GM18508 (cell line): ENCODE results near the gene BMPR1A.
"Not testable (repeated sequence)": the region's sequence is repeated elsewhere in the genome, so short reads cannot be mapped to it uniquely, and the experiment has no call there.

Source experiments
- ATAC-seq: cut with Tn5 transposase; IDR thresholded peaks from one replicate; pipeline ENCODE4 v1.9.1; 2021; ENCODE audit warnings: moderate number of reproducible peaks; ENCODE audit not compliant: insufficient read depth, unreplicated experiment

Gene BMPR1A

GRCh38 chr10:86830043-86830591 is 73.7 kb downstream of the BMPR1A start:
- no peak for ATAC-seq

GRCh38 chr10:86833969-86834368 is 77.5 kb downstream of the BMPR1A start:
- no peak for ATAC-seq

GRCh38 chr10:86836044-86836443 is 79.6 kb downstream of the BMPR1A start:
- no peak for ATAC-seq

GRCh38 chr10:86837663-86838062 is 81.2 kb downstream of the BMPR1A start:
- ATAC-seq = no peak

- no peak for ATAC-seq
Measured at GRCh38 chr10:86840498-86840897, 84.1 kb downstream of the BMPR1A start.

- ATAC-seq = no peak
Measured at GRCh38 chr10:86846088-86846487, 89.7 kb downstream of the BMPR1A start.

- ATAC-seq = no peak
Measured at GRCh38 chr10:86848747-86849146, 92.3 kb downstream of the BMPR1A start.

GRCh38 chr10:86849181-86849894 is 92.9 kb downstream of the BMPR1A start:
- peak; percentile 79 for ATAC-seq

- ATAC-seq = no peak
Measured at GRCh38 chr10:86850481-86850880, 94.1 kb downstream of the BMPR1A start.

- ATAC-seq = no peak
Measured at GRCh38 chr10:86851328-86852207, 95.1 kb downstream of the BMPR1A start.

GRCh38 chr10:86853582-86853981 is 97.2 kb downstream of the BMPR1A start:
- not testable (repeated sequence) for ATAC-seq

GRCh38 chr10:86855513-86855912 is 99.1 kb downstream of the BMPR1A start:
- ATAC-seq = no peak

GRCh38 chr10:86856156-86856555 is 99.7 kb downstream of the BMPR1A start:
- no peak for ATAC-seq

- no peak for ATAC-seq
Measured at GRCh38 chr10:86857128-86857721, 100.8 kb downstream of the BMPR1A start.

- ATAC-seq = no peak
Measured at GRCh38 chr10:86858011-86858410, 101.6 kb downstream of the BMPR1A start.

GRCh38 chr10:86861351-86861750 is 104.9 kb downstream of the BMPR1A start:
- ATAC-seq = no peak

GRCh38 chr10:86862373-86862772 is 106.0 kb downstream of the BMPR1A start:
- no peak for ATAC-seq

- ATAC-seq = no peak
Measured at GRCh38 chr10:86862786-86863483, 106.5 kb downstream of the BMPR1A start.

- ATAC-seq = no peak
Measured at GRCh38 chr10:86863484-86863842, 107.0 kb downstream of the BMPR1A start.
